DMS 273 treated with DMSO at 0.1 percent for 48 hours (cell line): ENCODE measurements around the gene CCDC141.
"Not testable (repeated sequence)": the region's sequence is repeated elsewhere in the genome, so short reads cannot be mapped to it uniquely, and the experiment has no call there.

ENCODE experiments used
- DNase-seq: peaks from one replicate; lab custom pipeline; 2025; lab: John Stamatoyannopoulos, UW

The CCDC141 gene, protein sequence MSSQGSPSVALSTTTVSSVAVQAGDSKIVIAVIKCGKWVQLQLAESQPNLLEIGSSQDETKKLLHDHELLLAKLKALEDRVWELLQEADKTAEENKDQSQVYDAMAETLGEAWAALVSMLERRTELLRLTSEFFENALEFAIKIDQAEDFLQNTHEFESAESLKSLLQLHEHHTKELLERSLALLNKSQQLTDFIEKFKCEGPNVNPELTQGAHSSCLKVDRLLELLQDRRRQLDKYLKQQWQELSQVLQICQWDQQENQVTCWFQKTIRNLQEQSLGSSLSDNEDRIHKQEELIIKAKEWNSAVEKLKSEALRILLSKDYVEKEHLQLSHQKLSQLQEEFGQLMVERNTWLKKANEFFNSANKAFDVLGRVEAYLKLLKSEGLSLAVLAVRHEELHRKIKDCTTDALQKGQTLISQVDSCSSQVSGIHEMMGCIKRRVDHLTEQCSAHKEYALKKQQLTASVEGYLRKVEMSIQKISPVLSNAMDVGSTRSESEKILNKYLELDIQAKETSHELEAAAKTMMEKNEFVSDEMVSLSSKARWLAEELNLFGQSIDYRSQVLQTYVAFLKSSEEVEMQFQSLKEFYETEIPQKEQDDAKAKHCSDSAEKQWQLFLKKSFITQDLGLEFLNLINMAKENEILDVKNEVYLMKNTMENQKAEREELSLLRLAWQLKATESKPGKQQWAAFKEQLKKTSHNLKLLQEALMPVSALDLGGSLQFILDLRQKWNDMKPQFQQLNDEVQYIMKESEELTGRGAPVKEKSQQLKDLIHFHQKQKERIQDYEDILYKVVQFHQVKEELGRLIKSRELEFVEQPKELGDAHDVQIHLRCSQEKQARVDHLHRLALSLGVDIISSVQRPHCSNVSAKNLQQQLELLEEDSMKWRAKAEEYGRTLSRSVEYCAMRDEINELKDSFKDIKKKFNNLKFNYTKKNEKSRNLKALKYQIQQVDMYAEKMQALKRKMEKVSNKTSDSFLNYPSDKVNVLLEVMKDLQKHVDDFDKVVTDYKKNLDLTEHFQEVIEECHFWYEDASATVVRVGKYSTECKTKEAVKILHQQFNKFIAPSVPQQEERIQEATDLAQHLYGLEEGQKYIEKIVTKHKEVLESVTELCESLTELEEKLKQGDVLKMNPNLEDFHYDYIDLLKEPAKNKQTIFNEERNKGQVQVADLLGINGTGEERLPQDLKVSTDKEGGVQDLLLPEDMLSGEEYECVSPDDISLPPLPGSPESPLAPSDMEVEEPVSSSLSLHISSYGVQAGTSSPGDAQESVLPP (N-terminal part only)

DNA sequence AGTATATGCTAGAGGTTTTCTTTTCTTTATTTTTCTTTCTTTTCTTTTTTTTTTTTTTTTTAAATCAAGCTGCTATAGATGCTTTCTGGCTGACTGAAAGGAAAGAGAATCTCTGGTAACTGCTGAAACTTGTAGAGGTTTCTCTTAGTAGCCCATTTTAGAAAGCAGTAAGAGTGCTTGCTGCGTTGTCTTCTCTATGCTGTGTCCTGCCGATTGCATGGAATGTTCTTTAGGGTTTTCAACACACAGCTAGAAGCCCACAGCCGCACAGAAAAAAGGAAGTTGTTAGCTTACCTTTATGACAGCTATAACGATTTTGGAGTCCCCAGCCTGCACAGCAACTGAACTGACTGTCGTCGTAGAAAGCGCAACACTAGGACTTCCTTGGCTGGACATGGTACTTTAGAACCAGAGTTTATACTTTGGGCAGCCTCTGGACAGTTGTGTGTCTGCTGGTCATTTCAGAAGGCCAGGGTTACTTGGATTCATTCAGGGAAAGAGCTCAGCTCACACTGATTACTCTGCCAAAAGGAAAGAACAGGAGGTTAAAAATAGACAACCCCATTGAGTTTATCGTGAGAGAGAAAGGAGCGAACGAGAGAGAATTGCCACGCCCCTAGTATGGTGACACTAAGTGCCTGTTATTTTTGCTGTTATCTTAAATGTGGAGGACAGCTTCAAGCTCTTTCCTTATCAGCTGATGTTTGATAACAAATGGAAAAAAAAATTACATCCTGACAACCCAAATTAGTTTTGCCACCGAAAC is at the start of gene CCDC141:
CCDC141 (minus strand) TSS at position 592 of the 766 bp plus-strand sequence; CDS start at position 396, 196 bp downstream.
- DNase-seq = no peak

DNA sequence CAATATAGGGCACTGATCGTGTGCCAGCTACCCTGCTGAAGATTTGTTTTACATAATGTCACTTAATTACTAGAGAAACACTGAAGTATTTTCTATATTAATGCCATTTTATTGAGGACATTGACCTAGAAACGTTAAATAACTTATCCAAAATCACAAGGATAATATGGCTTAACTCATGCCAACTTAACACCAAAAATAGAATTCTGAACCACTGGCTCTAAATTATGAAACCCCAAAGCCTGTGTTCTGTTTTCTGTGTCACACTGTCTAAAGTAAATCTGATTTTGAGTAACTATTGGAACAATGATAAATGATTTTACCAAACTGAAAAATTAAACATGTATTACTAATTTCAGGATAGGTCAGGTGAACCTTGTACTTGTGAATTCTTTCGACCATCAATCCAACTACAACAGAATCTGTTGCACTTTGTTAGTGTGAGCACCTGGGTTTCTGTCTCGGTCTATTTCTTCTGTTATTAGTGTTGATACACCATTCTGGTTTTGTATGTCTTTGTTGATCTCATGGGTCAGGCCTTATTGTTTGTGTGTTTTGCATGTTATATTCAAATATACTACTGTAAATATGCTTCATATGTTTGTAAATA is 48.2 kb upstream of the CCDC141 start:
- no peak for DNase-seq

DNA sequence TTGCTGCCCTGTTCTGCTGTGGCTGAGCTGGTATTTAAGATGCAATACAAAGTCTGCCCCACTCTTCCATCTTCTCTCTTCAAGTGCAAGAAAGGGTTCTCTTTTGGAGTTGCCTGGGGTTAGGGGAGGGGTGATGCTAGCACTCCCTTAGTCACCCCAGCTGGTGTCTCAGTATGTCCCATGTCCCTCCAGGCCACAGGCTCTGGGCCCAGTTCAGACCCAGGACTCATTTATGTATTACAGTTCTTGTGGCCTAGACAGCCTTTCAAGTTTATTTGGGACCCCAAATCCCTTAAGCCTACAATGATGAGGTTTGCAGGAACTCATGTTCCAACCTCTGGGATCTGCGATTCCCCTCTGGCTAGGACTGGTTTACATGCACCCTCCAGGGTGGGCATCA is 47.2 kb upstream of the CCDC141 start:
- DNase-seq = no peak

DNA sequence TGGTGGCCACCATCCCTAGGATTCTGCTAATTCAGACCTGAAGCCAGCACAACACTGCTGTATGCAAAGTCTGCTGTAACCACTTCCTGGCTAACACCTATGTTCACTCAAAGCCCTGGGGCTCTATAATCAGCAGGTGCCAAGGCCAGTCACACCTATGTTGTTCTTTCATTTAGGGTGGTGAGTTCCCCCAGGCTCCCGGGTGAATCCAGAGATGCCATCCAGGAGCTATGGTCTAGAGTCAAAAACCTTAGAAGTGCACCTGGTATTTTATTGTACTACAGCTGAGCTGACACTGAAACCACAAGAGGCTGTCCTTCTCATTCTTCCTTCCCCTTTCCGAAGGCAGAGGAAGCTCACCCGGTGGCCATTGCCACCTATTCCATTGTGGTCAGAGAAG is 46.2 kb upstream of the CCDC141 start:
- DNase-seq = no peak

DNA sequence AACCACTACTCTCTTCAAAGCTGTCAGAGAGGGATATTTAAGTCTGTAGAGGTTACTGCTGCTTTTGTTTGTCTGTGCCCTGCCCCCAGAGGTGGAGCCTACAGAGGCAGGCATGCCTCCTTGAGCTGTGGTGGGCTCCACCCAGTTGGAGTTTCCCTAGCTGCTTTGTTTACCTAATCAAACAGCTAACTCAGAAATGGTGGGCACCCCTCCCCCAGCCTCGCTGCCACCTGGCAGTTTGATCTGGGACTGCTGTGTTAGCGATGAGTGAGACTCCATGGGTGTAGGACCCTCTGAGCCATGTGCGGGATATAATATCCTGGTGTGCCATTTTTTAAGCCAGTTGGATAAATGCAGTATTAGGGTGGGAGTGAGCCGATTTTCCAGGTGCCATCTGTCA is 43.0 kb upstream of the CCDC141 start:
- DNase-seq = not testable (repeated sequence)

DNA sequence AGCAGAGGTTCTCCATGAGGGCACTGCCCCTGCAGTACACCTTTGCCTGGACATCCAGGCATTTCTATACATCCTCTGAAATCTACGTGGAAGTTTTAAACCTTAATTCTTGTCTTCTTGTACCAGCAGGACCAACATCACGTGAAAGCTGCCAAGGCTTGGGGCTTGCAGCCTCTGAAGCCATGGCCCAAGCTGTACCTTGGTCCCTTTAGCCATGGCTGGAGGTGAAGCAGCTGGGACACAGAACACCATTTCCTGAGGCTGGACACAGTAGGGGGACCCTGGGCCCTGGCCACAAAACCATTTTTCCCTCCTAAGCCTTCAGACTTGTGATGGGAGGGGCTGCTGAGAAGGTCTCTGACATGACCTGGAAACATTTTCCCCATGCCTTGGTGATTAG is 32.8 kb upstream of the CCDC141 start:
- no peak for DNase-seq

DNA sequence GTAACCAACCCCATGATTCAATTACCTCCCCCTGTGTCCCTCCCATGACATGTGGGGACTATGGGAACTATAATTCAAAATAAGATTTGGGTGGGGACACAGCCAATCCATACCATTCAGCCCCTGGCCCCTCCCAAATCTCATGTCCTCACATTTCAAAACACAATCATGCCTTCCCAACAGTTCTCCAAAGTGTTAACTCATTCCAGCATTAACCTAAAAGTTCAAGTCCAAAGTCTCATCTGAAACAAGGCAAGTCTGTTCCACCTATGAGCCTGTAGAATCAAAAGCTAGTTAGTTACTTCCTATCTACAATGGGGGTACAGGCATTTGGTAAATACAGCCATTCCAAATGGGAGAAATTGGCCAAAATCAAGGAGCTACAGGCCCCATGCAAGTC is 32.0 kb upstream of the CCDC141 start:
- DNase-seq = no peak

DNA sequence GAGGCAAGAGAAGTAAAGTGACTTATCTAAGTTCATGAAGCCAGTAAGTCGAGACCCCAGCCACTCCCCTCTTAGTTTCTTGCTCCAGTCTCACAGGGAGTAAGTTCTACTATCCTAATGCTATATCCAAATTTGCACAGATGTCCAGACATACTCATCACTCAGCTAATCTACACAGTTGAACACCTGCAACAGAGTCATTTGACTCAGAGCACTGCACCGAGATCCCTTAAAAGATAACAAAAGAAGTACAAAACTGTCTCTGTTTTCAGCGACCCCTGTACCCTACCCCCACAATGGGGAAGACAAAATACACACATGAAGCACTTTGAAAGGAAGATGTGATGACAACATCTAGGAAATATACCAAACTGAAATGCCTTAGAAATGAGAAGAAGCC is 22.6 kb upstream of the CCDC141 start:
- no peak for DNase-seq

DNA sequence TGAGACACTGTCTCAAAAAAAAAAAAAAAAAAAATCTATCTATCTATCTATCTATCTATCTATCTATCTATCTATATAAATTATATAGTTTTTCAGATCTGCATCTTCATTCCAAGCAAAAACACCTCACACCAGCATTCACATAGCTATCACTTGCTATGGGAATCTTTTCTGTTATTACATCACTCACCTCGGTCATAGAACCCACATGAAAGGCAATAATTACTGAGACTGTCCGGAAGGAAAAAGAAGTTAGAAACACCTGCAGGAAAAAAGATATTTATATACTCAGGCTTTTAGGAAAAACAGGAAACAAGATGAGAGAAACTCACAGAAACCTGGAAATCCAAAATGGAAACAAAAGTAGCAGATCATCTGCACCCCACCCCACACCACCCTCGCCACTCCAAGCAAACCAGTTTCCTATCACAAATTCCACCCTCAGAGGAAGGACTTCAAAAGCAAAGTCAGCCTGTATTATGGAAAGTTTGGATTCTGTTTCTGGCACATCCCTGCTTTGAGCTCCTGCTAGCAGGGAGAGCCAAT is 21.9 kb upstream of the CCDC141 start:
- DNase-seq = no peak

DNA sequence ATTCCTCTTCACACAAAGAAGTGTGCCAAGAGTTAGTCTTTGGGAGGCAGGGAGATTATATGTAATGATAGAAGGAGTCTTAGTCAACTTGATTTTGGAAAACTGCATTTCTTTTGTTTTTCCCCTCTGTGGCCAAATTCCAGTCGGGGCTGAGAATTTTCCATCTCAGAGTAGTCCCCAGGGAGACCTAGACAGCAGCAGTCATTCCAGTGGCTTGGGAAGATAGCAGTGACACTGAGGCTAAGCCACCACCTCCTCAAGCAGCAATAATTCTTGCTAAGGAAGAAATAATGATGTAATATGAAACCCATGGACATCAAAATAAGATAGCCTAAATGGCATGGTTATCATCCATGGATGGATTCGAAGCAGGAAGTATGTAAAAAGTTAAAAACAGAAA is 21.0 kb upstream of the CCDC141 start:
- no peak for DNase-seq

DNA sequence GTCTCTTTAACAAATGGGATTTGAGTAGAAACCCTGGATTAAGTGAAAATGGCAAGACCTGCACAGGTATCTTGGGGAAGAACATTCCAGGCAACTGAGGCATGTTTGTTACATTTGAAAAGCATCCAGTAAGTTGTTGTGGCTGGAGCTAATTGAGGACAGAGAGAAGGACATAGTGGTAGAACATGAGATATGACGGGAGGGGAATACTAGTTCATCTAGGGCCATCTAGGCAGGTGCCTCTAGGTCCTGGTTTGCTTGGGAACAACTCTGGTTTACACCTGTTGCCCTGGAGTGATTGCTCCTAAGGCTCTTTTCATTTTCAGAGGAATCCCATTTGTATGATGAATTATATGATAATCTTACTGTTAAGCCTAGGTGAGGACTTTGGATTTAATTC is 19.7 kb upstream of the CCDC141 start:
- DNase-seq = no peak

DNA sequence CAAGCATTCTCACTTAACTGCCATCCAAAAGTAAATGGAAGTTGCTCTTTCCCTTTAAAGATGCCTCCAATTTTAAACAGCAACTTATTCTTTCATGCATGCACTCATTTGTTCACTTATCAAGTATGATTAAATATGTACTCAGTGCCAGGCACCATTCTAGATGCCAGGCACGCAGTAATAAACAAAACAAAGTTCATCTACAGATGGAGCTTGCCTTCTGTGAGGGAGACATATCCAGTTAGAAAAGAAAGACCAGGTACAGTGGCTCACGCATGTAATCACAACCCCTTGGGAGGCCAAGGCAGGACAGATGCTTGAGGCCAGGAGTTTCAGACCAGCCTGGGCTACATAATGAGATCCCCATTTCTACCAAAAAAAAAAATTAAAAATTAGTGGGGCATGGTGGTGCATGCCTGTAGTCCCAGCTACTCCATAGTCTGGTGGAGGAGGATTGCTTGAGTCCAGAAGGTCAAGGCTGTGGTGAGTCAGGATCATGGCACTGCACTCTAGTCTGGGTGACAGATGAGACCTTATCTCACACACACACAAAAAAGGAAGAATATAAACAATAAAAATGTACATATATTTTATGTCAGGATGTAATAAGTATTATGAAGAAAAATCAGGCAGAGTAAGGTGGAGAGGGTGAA is 19.2 kb upstream of the CCDC141 start:
- no peak for DNase-seq

DNA sequence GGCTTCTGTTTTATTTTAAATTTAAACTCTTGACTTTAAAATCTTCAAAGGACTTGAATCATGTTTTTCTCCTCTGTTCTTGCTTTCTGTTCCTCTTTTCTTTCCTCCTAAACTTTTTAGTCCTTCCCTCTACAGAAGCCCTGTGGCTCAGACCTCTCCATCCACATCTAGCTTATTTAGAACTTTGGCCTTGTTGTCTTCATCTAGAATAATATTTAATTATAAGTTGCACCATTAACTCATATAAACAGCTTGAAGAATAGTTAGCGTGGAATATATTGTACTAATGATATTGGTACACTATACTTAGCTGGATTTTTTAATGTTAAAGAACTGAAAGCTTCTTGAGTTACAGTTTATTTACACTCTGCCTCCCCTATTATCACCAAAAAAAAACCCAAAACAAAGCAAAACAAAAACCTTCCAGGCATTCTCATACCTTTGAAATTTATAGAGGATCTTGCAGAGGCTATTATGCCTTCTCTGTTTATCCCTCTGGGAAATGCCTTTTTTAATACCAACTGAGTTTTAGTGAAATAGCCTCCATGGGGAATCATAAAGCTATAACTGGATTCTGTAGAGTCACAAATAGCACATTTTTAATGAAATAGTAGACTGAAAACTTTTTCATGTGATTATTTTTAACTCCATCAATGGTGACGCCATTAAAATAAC is 9.2 kb upstream of the CCDC141 start:
- DNase-seq = no peak

DNA sequence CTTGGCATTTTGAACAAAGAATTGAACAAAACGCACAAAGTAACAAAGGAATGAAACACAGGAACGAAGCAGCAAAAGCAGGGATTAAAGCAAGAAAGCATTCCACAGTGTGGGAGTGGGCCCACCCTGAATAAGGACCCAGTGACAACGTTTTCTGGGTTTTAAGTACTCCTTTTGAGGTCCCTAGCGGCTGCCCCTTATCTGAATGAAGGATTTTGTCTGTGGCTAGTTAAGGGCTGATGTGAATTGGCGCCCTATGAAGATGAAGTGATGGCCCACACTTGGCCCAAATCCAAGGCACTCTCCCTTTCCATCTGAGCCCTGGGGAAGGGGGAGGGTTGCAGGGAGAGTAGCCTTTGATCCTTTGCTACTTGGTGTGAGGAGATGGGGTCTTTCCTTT is 7.8 kb upstream of the CCDC141 start:
- no peak for DNase-seq

DNA sequence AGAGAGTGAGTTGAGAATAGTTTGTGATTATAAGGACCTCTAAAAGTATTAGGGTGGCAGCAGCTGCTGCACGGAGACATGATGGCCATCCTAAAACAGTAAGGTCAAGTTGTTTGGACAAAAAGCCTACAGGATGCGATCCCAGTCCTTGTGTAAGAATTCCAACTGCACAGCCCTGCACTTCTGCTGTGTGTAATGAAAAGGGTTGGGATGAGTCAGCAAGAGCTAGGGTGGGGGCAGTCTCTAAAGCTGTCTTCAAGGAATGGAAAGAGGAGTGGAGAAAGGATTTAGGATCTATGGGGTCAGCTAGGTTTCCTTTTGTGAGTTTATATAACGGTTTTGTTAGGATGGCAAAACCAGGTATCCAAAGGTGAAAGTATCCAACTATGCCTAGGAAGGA is 3.6 kb upstream of the CCDC141 start:
- DNase-seq = not testable (repeated sequence)

DNA sequence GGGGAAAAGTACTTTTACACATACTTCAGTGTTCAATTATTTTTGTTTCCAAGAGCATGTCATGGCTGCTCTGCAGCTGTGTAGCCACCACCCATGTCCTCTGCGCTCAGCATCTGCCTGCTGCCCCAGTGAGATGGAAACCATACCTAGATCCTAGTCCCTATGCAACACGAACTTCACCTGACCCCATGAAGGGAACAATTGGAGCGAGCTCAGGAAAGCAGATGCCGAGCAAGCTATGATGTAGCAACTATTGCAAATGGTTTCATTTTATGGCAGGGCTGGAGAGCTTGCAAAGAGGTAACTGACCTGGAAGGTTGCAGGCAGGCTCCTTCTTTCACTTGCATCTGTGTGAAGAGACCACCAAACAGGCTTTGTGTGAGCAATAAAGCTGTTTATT is 1.3 kb upstream of the CCDC141 start:
- DNase-seq = no peak

DNA sequence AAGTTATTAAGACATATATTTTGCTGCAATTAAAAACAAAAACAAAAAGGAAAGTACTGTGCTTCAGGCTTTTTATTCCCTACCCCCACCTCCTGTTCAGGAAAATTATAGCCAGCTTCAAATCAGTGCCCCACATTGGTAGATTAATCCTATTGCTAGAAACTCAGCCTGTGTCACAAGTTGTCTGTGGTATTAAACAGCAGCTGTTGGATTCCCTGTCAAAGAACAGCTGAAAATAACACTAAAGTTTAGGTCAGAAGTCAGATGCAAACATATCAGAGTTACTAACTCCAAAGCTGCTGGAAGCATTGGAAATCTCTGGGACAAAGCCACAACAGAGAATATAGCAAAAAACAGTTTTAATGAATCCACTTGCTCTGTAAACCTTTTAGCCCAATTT is 818 bp upstream of the CCDC141 start:
- DNase-seq = no peak

DNA sequence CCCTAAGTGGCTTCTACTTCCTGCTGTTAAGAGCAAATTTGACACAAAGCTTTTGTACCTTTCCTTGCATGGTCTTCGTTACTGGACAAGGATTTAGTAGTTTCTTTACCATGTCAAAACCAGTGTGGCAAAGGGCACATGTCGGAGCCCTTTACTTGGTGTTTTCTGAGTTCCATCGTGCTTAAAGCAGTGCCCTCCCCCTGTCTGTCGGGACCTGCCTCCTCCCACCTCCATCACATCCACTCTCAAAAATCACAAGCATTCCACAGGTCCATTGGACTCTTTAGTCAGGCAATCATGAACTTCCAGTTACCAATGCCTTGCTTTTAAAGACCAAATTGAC is 763 bp downstream of the CCDC141 start:
- no peak for DNase-seq

DNA sequence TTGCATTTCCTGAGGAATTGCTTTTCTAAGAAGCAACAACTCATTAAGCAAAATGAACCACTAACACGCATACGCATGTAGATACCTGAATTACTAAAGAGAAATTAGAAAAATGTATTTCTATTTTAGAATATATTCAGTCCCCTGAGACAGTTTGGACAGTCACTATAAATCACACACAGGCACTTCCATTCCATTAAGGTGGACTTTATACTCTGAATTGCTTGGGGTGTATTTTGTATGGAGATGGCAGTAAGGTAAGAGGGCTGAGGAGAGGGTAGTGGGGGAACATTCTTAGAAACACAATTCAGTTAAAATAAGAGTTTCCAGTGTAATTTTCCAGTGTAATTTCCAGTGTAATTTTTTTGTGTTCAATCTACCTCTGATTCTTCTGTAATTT is 1.8 kb downstream of the CCDC141 start:
- no peak for DNase-seq

DNA sequence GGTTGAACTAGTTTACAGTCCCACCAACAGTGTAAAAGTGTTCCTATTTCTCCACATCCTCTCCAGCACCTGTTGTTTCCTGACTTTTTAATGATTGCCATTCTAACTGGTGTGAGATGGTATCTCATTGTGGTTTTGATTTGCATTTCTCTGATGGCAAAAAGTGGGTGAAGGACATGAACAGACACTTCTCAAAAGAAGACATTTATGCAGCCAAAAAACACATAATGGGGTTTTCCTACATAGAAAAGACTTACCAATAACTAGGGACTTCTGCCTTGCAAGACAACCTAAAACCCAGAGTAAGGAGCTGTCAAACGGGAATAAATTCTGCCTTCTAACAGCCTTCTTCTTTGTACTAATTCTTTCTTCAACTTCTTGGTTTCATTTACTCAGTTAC is 4.3 kb downstream of the CCDC141 start:
- not testable (repeated sequence) for DNase-seq
